Kidney (tissue), 14 donors: ENCODE measurements around the gene MADD. TPM values are rescaled to one million over a fixed set of nuclear protein-coding genes. Genes with fewer than 3 reads are reported as not detected.

ENCODE experiments used
- DNase-seq, 5 donors: peaks; one replicate each; pipeline ENCODE4 v3.0.0-alpha.2; 2013 to 2020
- FAIRE-seq: peaks from 2 replicates; lab custom pipeline; 2012; peaks lifted over from hg19 to GRCh38; lab: Jason Lieb, UNC
- H3K27ac ChIP-seq, 2 donors: one replicate each; pipeline ENCODE4 v1.7.0; 2013; ENCODE audit warnings: low read depth in 2 of 2, low read length in 2 of 2, inconsistent platforms in 1 of 2
- H3K27me3 ChIP-seq: one replicate; pipeline ENCODE4 v1.7.1; 2013; ENCODE audit warnings: low read length, inconsistent platforms; ENCODE audit not compliant: control insufficient read depth, insufficient read depth
- H3K36me3 ChIP-seq, 3 donors: one replicate each; pipeline versions ENCODE4 v1.7.0 to v1.7.1; 2013; ENCODE audit warnings: low read length in 3 of 3, control low read depth in 1 of 3, inconsistent platforms in 1 of 3; ENCODE audit not compliant: insufficient read depth in 3 of 3, control insufficient read depth in 2 of 3
- H3K4me1 ChIP-seq, 3 donors: one replicate each; pipeline versions ENCODE4 v1.7.0 to v1.7.1; 2013; ENCODE audit warnings: low read length in 3 of 3, inconsistent platforms in 1 of 3, low read depth in 1 of 3; ENCODE audit not compliant: control insufficient read depth in 2 of 3, insufficient read depth in 2 of 3
- H3K4me3 ChIP-seq, 3 donors: one replicate each; pipeline versions ENCODE4 v1.7.0 to v1.8.1; 2013; ENCODE audit warnings: low read length in 3 of 3, control low read depth in 1 of 3, inconsistent platforms in 1 of 3
- H3K9ac ChIP-seq, 3 donors: one replicate each; pipeline versions ENCODE4 v1.7.0 to v1.7.1; 2013; ENCODE audit warnings: low read length in 3 of 3, control low read depth in 1 of 3, inconsistent platforms in 1 of 3
- H3K9me3 ChIP-seq, 3 donors: one replicate each; pipeline versions ENCODE4 v1.7.0 to v1.7.1; 2013; ENCODE audit warnings: low read length in 3 of 3, control low read depth in 1 of 3, inconsistent platforms in 1 of 3; ENCODE audit not compliant: control insufficient read depth in 2 of 3, insufficient read depth in 1 of 3
- intact Hi-C: fragments of 100-400 bp; cut with DNase I; formaldehyde crosslinking; loops from one replicate; pipeline ENCODE4 v1.11.1; 2022
- polyA plus RNA-seq: library from polyadenylated mRNA; stranded (reverse); fragments of 350-450 nt; fragmentation: Illumina TruSeq; extraction: RNeasy Lipid Tissue Mini Kit (QIAGEN cat#74804); gene quantifications from one replicate; pipeline ENCODE4 v1.2.3, GENCODE V29; 2014; ENCODE audit warnings: low read depth, low replicate concordance; ENCODE audit not compliant: insufficient read depth
- total RNA-seq: library from RNA; stranded (reverse); fragmentation: NEBNext Ultra II Directional; extraction: Animal tissue kit (Norgen Biotek cat#: 25700); gene quantifications from one replicate; pipeline ENCODE4 v1.2.1, GENCODE V29; 2021
- TF ChIP-seq, protein P1 (sequence below): IDR thresholded peaks from 3 replicates; pipeline ENCODE4 v1.5.1; 2012; ENCODE audit warnings: mild to moderate bottlenecking, moderate library complexity, borderline replicate concordance; ENCODE audit not compliant: insufficient read depth; ENCODE audit errors: extremely low read depth
- donor health status: control.
- donor health status: control.
- donor health status: control.
- donor health status: control.
- donor health status: control.
- donor health status: DM: yes; HTN: yes; CAD: no.
- donor health status: Normal renal cell carcinoma (clear cell type).

Gene MADD
- total and polyA plus RNA-seq, 2 donors from 2014 or later = 19.0 to 39.2 TPM

- peaks cover 8 to 24% (median 14%) of the 10 kb centered on the region in 3 donors for H3K4me1 ChIP-seq
- FAIRE-seq = no peak
- H3K9ac ChIP-seq = peak overlapping the region in 2 of 3 donors; percentile 49 to 78
- H3K9me3 ChIP-seq = no peaks in the 10 kb centered on the region
- H3K36me3 ChIP-seq = peaks cover 0 to 8% (median 3%) of the 10 kb centered on the region in 3 donors
- H3K27me3 ChIP-seq = no peaks in the 10 kb centered on the region
- intact Hi-C loops = no loop called here
- TF ChIP-seq, protein P1, sequence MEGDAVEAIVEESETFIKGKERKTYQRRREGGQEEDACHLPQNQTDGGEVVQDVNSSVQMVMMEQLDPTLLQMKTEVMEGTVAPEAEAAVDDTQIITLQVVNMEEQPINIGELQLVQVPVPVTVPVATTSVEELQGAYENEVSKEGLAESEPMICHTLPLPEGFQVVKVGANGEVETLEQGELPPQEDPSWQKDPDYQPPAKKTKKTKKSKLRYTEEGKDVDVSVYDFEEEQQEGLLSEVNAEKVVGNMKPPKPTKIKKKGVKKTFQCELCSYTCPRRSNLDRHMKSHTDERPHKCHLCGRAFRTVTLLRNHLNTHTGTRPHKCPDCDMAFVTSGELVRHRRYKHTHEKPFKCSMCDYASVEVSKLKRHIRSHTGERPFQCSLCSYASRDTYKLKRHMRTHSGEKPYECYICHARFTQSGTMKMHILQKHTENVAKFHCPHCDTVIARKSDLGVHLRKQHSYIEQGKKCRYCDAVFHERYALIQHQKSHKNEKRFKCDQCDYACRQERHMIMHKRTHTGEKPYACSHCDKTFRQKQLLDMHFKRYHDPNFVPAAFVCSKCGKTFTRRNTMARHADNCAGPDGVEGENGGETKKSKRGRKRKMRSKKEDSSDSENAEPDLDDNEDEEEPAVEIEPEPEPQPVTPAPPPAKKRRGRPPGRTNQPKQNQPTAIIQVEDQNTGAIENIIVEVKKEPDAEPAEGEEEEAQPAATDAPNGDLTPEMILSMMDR = no peak
- peak in 3 of 5 donors; percentile 32 to 88 (median 34) for DNase-seq
- peak overlapping the region; percentile 62 to 79 (median 79) for H3K4me3 ChIP-seq
- H3K27ac ChIP-seq = peak overlapping the region; percentile 91 to 93
These were observed 668 bp downstream of the MADD start for GRCh38 chr11:47270331-47271271.

DNA sequence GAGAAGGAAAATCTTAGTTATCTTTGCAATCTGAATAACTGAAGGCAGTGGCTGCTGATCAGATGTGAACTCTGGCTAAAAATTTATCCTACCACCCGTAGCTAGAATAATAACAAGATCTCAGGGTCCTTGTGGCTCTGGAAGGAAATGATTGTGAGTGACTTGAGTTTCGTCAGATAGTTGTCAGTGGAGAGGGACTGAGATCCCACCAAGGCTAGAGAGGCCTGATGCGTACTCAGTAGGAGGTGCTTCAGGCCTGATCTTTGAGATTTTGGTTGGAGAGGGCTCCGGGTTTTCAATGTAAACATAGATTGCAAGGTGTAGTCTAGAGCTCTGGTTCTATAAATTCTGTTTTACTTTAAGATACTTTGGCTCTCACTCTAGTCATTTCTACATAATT, 1.4 kb downstream of the MADD start:
- Histone ChIP-seq H3K27ac (no peak overlapping the region), H3K36me3 (peaks cover 2 to 15% (median 10%) of the 10 kb centered on the region in 3 donors), H3K9ac (peak overlapping the region in 1 of 3 donors; percentile 49), H3K4me1 (peaks cover 8 to 24% (median 14%) of the 10 kb centered on the region in 3 donors), H3K4me3 (peak overlapping the region in 2 of 3 donors; percentile 77 to 79), H3K27me3 (no peaks in the 10 kb centered on the region), H3K9me3 (no peaks in the 10 kb centered on the region)
- TF ChIP-seq, protein P1 = no peak
- intact Hi-C loops = no loop called here
- DNase-seq (no peak), FAIRE-seq (no peak)

GRCh38 chr11:47271961-47272661, 2.2 kb downstream of the MADD start:
- Histone ChIP-seq H3K27me3 (no peaks in the 10 kb centered on the region), H3K4me3 (no peak overlapping the region), H3K27ac (no peak overlapping the region), H3K9me3 (no peaks in the 10 kb centered on the region), H3K36me3 (peaks cover 8 to 19% (median 18%) of the 10 kb centered on the region in 3 donors), H3K4me1 (peaks cover 8 to 24% (median 14%) of the 10 kb centered on the region in 3 donors), H3K9ac (no peak overlapping the region)
- TF ChIP-seq, protein P1 = no peak
- intact Hi-C loops = no loop called here
- DNase-seq (no peak), FAIRE-seq (no peak)
